Panc1 (cell line): ENCODE results near the gene FHOD1. TPM values are rescaled to one million over a fixed set of nuclear protein-coding genes. Genes with fewer than 3 reads are reported as not detected.

Experiments used
- ATAC-seq: fragments of 200-7000 bp; cut with Tn5 transposase; 2 replicates; pipeline ENCODE4 v1.9.1; 2020; ENCODE audit warnings: mild to moderate bottlenecking, moderate library complexity
- BruUV-seq: library from RNA; stranded (reverse); fragments of 400-500 nt; replicated peaks from 2 replicates; lab custom pipeline; 2021; lab: Mats Ljungman, UMichigan
- CTCF ChIA-PET: fragments of 300-600 bp; sonication (Branson Sonifier 250); formaldehyde crosslinking; loops from one replicate; lab custom pipeline; 2022; ENCODE audit warnings: antibody characterized with exemption; lab: Charles Lee
- POLR2A ChIA-PET: fragments of 300-600 bp; sonication (Branson Sonifier 250); formaldehyde crosslinking; loops from one replicate; lab custom pipeline; 2022; ENCODE audit warnings: antibody characterized with exemption; lab: Charles Lee
- DNase-seq: peaks from one replicate; pipeline ENCODE4 v3.0.0-alpha.2; 2010; ENCODE audit warnings: low read depth, low spot score
- H3K27ac ChIP-seq: 2 replicates; pipeline ENCODE4 v1.5.1; 2011; ENCODE audit warnings: mild to moderate bottlenecking, low read length, inconsistent platforms
- H3K27me3 ChIP-seq: fragments of 200-500 bp; sonication (Bioruptor generic); 2 replicates; pipeline ENCODE4 v1.6.0; 2014; ENCODE audit warnings: low read length, inconsistent platforms; ENCODE audit not compliant: control insufficient read depth, insufficient read depth
- H3K36me3 ChIP-seq: fragments of 200-500 bp; sonication (Bioruptor generic); 2 replicates; pipeline ENCODE4 v1.5.1; 2014; ENCODE audit warnings: inconsistent platforms, mild to moderate bottlenecking, low read length, moderate library complexity; ENCODE audit not compliant: control insufficient read depth, insufficient read depth
- H3K4me1 ChIP-seq: 2 replicates; pipeline ENCODE4 v1.5.1; 2011; ENCODE audit warnings: inconsistent platforms, mild to moderate bottlenecking, low read length, moderate library complexity; ENCODE audit not compliant: control insufficient read depth, insufficient read depth
- H3K4me3 ChIP-seq, 2 experiments: 2 replicates each; pipeline ENCODE4 v1.5.1; 2011 to 2012; ENCODE audit warnings: low read depth in 2 of 2, low read length in 2 of 2, mild to moderate bottlenecking in 2 of 2, inconsistent platforms in 1 of 2, moderate library complexity in 1 of 2
- H3K9me3 ChIP-seq: fragments of 200-500 bp; sonication (Bioruptor generic); 2 replicates; pipeline ENCODE4 v1.5.1; 2014; ENCODE audit warnings: low read depth, mild to moderate bottlenecking, inconsistent platforms, low read length, moderate library complexity; ENCODE audit not compliant: control insufficient read depth, insufficient read depth
- CTCF ChIP-seq: fragments of 450-650 bp; IDR thresholded peaks from 2 replicates; pipeline ENCODE4 v1.5.1; 2017; ENCODE audit warnings: mild to moderate bottlenecking
- POLR2AphosphoS5 ChIP-seq: IDR thresholded peaks from 2 replicates; pipeline ENCODE4 v1.6.1; 2012; ENCODE audit warnings: mild to moderate bottlenecking, low read depth, low read length, moderate library complexity
- SIN3A ChIP-seq: IDR thresholded peaks from 2 replicates; pipeline ENCODE4 v1.6.1; 2012; ENCODE audit warnings: low read depth, mild to moderate bottlenecking, low read length, moderate library complexity, borderline replicate concordance; ENCODE audit not compliant: insufficient read depth
- TCF7L2 ChIP-seq: IDR thresholded peaks from 2 replicates; pipeline ENCODE4 v1.6.1; 2011; ENCODE audit warnings: mild to moderate bottlenecking, low read depth, low read length, inconsistent platforms
- in situ Hi-C: cut with HindIII; loops from 2 replicates; pipeline ENCODE4 v1.10.0; 2016; ENCODE audit warnings: low sequenced_read_pairs, low pct_unique_long_range_greater_than_20kb
- intact Hi-C: fragments of 100-400 bp; cut with micrococcal nuclease; formaldehyde crosslinking; loops from one replicate; pipeline ENCODE4 v1.10.0; 2022; ENCODE audit not compliant: unreplicated experiment
- total RNA-seq: library from RNA; stranded (reverse); gene quantifications from one replicate; pipeline ENCODE4 v1.2.1, GENCODE V29; 2021; ENCODE audit not compliant: unreplicated experiment
- TF ChIP-seq, protein P1 (sequence below), 2 experiments: IDR thresholded peaks; 2 replicates each; pipeline ENCODE4 v1.6.1; 2011 to 2012; ENCODE audit warnings: low read depth in 2 of 2, control low read depth in 1 of 2, low read length in 1 of 2, mild to moderate bottlenecking in 1 of 2, moderate library complexity in 1 of 2; ENCODE audit not compliant: insufficient read depth in 1 of 2

The FHOD1 gene
- total RNA-seq, 1 experiment from 2014 or later = 9.3 TPM

- intact Hi-C loops = no loop called here
- Histone ChIP-seq H3K36me3 (no peaks in the 10 kb centered on the region; the same call in 1 of the 2 replicates), H3K4me1 (peaks cover 12% of the 10 kb centered on the region), H3K4me3 (peak overlapping the region; percentile 64 to 73), H3K27ac (no peak overlapping the region), H3K27me3 (no peaks in the 10 kb centered on the region), H3K9me3 (no peaks in the 10 kb centered on the region)
- ATAC-seq (no peak), DNase-seq (no peak)
- no TSS peak for BruUV-seq
- TF ChIP-seq POLR2AphosphoS5 (no peak), SIN3A (no peak), TCF7L2 (no peak), CTCF (no peak)
- TF ChIP-seq, protein P1, sequence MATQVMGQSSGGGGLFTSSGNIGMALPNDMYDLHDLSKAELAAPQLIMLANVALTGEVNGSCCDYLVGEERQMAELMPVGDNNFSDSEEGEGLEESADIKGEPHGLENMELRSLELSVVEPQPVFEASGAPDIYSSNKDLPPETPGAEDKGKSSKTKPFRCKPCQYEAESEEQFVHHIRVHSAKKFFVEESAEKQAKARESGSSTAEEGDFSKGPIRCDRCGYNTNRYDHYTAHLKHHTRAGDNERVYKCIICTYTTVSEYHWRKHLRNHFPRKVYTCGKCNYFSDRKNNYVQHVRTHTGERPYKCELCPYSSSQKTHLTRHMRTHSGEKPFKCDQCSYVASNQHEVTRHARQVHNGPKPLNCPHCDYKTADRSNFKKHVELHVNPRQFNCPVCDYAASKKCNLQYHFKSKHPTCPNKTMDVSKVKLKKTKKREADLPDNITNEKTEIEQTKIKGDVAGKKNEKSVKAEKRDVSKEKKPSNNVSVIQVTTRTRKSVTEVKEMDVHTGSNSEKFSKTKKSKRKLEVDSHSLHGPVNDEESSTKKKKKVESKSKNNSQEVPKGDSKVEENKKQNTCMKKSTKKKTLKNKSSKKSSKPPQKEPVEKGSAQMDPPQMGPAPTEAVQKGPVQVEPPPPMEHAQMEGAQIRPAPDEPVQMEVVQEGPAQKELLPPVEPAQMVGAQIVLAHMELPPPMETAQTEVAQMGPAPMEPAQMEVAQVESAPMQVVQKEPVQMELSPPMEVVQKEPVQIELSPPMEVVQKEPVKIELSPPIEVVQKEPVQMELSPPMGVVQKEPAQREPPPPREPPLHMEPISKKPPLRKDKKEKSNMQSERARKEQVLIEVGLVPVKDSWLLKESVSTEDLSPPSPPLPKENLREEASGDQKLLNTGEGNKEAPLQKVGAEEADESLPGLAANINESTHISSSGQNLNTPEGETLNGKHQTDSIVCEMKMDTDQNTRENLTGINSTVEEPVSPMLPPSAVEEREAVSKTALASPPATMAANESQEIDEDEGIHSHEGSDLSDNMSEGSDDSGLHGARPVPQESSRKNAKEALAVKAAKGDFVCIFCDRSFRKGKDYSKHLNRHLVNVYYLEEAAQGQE (IDR thresholded peaks at IDR 0.05; ENCODE audit: insufficient read depth in 1 of 2, low read depth in 2 of 2, low read length in 1 of 2) = no peak
- CTCF ChIA-PET = no interaction called here
- in situ Hi-C loops = no loop called here
- POLR2A ChIA-PET = no interaction called here
Observed at GRCh38 chr16:67245674-67246080, 1.6 kb downstream of the FHOD1 start.

GRCh38 chr16:67245186-67245585 is 2.1 kb downstream of the FHOD1 start:
- Histone ChIP-seq H3K4me3 (no peak overlapping the region), H3K4me1 (peaks cover 12% of the 10 kb centered on the region), H3K36me3 (no peaks in the 10 kb centered on the region; the same call in 1 of the 2 replicates), H3K27ac (no peak overlapping the region), H3K27me3 (no peaks in the 10 kb centered on the region), H3K9me3 (no peaks in the 10 kb centered on the region)
- ChIA-PET POLR2A (no interaction called here), CTCF (no interaction called here)
- ATAC-seq (no peak), DNase-seq (no peak)
- in situ Hi-C loops (no loop called here), intact Hi-C loops (no loop called here)
- no TSS peak for BruUV-seq
- TF ChIP-seq SIN3A (no peak), CTCF (no peak), TCF7L2 (no peak), POLR2AphosphoS5 (no peak)
- TF ChIP-seq, protein P1 (IDR thresholded peaks at IDR 0.05; ENCODE audit: insufficient read depth in 1 of 2, low read depth in 2 of 2, low read length in 1 of 2) = no peak
